HG02798 (cell line): Measurements from ENCODE around the gene DIPK1A.
A peak's percentile ranks its signal among the peaks of the same experiment; 100 is the strongest.

Experiments used
- ATAC-seq: cut with Tn5 transposase; IDR thresholded peaks from one replicate; pipeline ENCODE4 v1.9.1; 2021; ENCODE audit warnings: mild to moderate bottlenecking; ENCODE audit not compliant: unreplicated experiment, poor library complexity

Gene DIPK1A

DNA sequence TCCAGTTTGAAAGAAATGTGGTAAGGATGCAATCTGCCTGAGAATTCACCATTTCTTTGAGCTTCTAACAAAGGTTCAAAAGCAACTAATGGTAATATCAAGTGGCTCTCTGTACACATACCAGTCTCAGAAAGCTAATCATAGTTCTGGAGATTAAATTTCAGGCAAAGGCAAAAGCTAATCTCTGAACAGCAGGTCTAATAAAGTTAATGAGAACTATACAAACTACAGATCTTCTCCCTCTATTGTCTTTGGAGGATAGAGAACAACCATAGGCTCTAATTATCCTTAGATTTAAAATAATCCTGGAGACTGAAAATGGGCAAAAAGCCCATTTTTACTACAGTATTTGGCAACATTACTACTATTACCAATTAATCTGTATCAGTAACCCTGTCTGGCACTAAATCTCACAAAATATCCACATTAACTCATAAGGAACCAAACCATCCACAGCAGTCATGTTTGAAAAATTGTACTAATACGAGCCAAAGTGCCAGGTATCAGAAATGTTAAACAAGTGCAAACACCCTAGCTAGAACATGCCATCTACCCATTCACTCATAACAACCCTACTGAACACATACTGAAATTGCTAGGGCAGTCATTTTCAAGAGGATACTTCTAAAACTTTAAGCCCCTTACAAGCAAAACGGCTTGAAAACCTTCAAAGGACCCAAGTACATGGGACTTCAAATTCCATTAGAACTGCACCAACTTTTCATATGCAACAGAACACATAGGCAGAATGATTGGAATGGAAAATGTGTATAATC, 4.8 kb downstream of the DIPK1A start:
- ATAC-seq = no peak

DNA sequence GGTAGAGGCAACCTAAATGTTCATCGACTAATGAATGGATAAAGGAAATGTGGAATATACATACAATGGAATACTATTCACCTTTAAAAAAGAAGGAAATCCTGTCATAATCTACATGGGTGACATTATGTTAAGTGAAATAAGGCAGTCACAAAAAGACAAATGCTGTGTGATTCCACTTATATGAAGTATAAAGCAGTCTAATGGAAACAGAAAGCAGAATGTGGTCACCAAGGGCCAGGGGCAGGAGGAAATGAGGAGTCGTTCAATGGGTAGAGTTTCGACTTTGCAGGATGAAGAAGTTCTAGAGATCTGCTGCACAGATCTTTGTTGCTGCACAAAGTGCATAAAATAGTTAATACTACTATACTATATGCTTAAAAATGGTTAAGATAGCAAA, 7.8 kb downstream of the DIPK1A start:
- ATAC-seq = peak; percentile 68

DNA sequence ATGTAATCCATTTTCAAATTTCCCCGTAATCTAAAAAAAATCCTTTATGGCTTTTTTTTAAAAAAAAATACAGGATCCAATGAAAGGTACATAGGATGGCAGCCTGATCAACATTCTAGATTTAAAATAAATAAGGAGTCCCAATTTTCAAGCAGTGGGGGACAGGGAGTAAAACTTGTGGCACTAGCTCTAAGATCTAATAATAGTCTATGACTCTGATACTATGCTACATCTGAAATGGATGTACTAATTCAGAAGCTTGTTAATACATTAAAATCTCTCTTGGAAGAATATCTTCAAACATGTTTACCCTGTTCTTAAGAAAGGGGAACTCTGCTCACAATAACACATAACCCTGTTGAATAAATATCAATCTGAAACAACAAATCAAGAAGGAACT, 8.5 kb downstream of the DIPK1A start:
- ATAC-seq = no peak

DNA sequence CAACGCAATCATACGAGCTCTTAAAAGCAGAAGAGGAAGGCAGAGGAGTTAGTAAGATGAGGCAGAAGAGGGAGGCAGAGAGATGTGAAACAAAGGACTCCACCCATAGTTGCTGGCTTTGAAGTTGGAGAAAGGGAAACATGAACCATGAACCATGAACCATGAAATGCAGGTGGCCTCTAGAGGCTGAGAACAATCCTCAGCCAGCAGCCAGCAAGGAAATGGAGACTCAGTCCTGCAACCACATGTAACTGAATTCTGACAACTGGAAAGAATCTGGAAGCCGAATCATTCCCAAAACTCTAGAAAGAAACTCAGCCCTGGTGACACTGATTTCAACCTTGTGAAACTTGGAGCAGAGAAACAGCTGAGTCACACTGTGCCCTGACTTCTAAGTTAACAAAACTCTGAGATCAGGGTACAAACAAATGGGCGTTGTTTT, 10.1 kb downstream of the DIPK1A start:
- peak; percentile 72 for ATAC-seq

DNA sequence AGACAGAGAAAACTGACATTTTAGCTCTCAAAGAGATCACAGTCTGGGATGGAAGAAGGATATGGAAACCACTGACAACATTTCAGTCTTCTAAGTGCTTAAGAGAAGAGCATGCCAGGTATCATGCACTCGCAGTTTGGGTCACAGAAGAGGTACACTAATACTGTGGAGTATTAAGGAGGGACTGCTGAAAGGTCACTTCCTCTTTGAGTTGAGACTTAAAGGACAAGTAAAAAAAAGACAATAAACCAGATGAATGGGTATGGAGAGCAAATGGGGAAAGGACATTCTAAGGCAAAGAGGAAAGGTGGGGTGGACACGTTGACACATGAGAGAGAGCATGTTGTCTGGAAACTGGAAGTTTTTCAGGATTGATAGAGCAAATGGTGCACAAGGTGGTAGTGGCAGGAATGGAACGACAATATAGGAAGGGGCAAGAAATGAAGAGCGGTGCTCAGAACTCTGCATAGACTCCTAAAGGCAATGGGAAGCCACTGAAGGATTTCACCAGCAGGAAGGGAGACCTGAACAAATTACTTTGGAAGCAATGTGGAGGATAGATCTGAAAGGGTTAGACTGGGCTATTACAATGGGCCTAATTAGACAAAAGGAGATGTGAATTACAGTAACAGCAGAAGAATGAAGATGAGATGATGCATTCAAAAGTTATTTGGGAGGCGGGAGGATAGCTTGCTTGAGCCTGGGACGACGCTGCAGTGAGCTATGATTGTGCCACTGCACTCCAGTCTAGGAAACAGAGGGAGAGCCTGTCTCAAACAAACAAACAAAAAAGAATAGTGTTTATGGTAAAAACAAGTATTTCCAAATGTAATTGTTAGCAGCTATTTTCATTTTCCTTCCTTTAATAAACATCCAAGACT, 11.1 kb downstream of the DIPK1A start:
- ATAC-seq = no peak

DNA sequence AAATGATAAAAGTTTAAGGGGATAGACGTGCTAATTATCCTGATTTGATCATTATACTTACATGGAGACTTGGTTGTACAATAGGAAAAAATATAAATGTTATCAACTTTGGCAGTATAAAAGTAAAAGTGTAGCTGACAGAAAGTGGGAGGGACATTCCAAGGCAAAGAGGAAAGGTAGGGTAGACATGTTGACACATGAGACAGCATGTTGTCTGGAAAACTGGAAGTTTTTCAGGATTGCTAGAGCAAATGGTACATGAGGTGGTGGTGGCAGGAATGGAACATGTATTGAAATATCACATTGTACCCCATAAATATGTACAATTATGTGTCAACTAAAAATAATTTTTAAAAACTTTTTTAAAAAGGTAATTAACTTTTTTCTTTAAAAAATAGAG, 13.2 kb downstream of the DIPK1A start:
- no peak for ATAC-seq

DNA sequence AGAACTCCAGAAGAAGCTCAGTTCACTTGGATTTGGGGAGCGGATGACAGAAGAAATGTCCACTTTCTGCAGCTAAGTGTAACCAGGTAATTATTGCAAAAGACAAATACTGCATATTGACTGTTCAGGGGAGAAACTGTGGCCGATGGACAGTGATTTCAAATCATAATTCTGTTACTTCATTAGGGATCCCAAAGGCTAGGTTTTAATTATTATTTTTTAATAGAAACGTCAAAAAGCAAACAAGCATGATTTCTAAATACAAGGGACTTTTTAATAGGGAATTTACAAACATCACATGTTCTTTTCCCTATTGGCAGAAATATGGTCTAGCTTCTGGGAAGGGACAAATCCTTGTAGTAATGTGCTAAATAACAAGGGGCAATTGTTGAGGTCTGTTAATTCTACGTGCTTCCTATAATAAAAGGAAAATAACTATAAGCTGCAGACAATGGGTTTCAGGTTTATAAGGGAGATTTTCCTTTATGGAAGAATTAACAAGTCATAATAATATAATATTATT, 15.5 kb downstream of the DIPK1A start:
- no peak for ATAC-seq

DNA sequence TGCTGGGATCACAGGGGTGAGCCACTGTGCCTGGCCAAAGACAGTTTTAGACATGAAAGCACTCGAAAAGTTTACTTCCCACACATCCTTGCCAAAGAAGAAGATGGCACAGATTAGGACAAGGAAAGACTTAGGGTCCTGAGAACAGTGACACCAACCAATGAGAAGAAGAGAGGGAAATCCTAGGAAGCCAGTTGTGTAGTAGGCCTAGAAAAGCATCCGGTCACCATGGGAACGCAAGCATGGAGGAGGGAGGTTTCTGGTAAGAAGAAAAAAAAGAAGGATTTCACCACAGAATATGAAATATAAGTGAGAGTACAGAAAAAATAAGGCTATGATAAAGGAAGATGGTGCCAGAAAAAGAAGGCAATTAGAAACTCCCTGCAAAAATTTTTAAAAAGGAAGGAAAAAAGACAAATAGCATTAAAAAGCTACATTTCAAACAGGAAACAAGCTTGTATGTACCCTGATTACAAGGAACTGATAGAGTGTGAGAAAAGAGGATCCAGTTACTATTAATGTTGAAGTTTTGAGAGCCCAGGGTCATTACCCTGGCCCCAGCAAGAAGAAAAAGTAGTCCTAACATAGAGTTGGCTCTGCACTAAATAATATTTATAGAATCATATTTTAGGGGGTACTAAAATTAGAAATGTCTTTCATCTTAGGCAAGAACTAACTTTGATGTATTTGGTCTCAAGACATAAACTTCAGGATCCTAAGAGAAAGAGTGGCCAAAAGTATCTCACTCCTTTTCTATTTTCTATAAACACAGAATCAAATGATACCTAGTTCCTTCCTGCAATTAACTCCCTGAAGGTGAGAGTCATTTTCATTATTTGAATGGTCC, 16.1 kb downstream of the DIPK1A start:
- ATAC-seq = peak; percentile 19

DNA sequence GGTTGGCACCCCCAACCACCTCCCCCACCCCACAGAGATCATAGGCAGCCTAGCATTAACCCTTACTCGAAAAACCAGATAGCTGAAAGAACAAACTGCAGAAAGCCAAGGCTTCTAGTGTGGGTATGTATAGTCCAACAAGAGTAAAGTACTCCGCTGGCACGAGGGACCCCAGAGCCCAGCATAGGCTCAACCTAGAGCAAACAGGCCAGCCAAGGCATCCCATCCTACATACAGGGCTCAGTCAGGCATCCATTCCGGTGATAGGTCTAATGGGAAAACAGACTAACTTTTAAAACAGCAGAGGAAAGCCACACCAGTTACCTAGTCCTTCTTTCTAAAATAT, 17.8 kb downstream of the DIPK1A start:
- no peak for ATAC-seq

DNA sequence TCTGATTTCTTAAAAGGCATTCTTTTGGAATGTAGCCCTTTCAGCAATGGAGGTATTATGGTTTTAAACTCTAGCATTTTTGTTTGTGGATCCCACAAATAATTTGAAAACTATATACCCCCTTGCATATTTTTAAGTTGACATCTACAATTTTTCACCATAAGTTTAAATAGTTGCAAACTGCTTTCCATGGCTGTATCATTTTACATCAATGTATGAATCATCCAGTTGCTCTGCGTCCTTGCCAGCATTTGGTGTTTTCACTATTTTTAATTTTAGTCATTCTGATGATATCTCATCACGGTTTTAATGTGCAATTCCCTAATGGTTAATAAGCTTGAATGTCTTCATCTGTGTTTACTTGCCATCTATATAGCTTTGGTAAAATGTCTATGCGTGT, 20.7 kb downstream of the DIPK1A start:
- no peak for ATAC-seq

DNA sequence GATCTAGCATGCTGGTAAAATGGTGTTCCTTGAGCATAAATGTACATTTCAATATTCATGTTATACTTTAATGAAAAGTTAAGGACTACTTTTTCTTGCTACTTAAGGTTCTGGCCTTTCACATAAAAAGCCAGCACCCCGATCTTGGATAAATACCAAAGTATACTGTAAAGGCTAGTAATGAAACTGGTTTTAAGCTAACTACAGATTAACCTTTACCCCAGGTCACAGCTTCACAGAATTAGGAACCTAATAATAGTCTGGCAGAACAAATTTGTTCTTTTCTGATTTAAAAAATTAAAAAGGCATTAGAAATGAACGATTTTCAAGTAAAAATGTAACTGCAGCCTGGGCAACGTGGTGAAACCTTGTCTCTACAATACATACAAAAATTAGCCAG, 23.5 kb downstream of the DIPK1A start:
- ATAC-seq = no peak

DNA sequence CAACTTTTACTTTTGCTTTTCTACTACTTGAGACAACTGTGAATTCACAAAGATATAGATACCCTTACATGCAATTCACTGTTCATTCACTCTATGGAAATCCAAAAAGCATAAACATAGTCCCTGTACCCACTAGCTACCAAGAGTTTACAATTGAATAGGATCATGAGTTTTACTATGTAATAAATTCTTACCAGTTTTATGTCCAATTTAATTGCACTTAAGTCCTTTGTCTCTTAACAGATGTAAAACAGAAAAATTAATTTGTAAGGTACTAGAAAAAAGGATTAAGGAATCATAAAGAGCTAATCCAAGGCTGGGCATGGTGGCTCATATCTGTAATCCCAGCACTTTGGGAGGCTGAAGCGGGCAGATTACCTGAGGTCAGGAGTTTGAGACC, 24.4 kb downstream of the DIPK1A start:
- no peak for ATAC-seq

DNA sequence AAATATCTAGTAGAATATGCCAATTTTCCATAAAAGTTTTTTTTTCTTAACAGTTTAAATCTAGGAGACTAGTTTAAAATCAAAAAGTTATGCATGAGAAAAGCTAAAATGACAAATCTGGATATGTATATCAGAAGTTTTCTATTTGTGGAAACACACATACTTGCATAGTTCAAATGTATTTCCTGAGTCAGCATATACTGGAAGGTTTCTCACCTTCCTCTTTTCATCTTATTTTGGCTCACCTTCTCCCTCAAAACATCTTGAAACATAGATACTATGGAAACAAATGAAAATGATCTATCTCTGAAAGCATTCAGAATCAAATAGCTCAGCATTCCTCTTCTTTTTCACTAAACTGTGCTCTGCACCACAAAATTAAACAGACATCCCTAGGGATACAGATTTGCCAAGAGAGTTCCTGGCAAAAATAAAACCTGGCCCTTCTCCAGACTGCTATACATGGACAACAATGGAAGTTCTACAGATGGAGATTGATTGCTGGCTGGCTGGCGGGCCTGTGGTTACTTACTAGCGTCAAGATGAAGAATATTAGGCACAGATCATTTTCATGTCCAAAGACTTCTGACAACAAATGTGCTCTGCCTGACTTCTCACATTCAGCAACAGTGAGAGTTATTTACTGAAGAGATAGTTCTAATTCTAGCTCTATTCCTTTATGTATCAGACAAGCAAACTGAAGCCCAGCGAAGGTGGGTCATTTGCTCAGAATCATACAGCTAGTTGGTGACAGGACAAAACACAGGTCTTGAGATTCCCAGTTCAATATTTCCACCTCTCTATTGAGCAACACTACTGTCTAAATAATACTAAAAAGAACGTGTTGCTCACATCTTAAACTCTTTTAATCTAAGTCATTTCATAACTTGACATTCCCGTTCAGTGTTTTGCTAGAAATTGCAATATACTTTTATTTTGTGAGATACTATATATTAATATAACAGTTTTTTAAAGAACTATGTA, 26.6 kb downstream of the DIPK1A start:
- ATAC-seq = no peak

DNA sequence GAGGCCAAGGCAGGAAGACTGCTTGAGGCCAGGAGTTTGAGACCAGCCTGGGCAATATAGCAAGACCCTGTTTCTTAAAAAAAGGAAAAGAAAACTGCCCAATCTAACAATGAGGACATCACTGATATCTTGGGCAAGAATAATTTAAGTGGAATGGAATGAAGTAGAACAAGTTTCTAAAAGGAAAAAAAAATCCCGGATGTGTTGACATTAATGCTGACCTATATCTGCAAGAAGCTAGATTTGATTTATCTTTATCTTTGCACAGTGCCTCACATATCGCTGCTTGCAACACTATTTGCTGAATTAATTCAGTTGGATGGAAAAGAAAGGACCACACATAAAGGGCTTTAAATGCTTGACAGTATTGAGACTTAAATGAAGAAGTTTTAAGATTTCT, 27.8 kb downstream of the DIPK1A start:
- no peak for ATAC-seq

DNA sequence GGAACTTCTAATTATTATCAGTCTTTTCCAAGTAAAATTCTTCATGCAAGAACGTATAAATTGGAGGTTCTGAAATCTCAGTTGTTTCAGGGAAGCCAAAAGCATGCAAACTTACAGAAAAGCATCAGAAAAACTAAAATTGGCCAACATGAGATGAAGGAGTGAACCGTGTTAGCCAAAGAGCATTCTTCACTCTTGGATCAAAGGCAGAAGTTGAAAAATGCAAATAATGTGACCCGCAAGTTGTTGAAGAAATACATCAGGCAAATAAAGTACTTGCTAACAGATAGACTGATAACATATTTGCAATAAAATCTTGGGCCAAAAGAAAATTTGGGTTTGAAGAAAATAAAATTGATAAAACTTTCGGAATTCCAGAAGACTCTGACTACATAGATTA, 29.6 kb downstream of the DIPK1A start:
- no peak for ATAC-seq

DNA sequence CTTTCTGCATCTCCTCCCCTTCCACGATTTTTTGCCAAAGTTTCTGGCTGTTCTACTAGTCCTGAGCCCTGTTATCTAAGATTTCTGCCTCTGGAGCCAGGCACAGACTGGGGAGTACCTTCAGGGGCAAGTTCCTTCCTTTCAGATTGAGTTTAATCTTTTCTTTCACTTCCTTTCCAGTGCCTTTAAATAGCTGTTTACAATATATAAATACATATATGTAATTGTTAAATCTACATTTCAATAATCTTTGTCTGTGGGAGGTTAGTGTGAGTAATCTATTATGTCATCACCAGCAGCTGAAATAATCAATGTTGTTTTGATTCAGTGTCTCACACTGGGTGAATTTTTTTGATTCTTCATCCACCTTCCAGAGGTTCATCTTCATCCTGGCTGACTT, 31.8 kb downstream of the DIPK1A start:
- no peak for ATAC-seq

DNA sequence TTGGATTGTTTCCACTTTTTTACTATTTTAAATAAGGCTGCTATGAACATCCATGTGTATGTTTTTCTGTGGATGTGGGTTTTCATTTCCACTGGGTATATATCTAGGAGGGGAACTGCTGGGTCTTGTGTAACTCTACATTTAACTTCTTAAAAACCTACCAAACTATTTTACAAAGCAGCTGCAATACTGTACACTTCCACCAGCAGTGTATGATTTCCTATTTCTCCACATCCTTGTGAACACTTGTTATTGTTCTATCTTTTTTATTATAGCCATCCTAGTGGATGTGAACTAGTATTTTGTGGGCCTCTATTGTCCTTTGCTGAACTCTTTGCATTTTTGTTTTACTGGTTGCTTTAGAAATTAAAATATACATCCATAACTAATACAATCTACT, 33.4 kb downstream of the DIPK1A start:
- ATAC-seq = no peak

DNA sequence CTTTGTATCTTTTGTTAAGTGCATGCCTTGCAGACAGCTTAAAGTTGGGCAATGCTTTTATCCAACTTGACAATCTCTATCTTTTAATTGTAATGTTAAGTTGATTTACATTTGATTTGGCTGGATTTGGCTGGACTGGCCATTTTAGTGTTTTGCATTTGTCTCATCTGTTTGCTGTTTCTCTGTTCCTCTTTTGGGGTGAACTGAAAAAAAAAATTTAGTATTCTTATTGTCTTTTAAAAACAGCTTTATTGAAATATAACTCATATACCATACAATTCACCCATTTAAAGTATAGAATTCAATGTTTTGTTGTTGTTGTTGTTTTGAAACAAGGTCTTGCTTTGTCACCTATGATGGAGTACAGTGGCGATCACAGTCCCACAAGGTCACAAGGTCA, 34.4 kb downstream of the DIPK1A start:
- ATAC-seq = no peak

DNA sequence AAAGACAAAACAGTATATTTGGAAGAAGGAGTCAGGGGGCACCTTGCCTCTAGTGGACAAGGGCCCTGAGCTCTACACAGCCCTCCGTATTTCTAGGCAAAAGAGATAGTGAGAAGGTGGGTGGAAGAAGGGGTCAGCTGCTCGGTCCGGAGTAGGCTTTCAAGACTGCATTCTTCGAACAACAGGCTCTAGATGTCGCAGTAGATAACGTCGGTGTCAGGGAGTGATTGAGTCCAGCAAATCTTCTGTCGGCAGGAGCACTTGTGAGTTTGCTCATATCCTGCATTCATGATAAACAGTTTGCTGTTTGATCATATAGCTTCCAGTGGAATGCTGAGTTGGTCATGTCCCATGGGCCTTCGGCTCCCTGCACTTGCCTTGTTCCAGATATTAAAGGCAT, 36.8 kb downstream of the DIPK1A start:
- ATAC-seq = no peak
